DMS79 (cell line): ENCODE data around the gene INTS1.
"Not testable (repeated sequence)": the region's sequence is repeated elsewhere in the genome, so short reads cannot be mapped to it uniquely, and the experiment has no call there.

ENCODE experiments used
- DNase-seq: peaks from one replicate; lab custom pipeline; 2025; lab: John Stamatoyannopoulos, UW

Gene INTS1

GRCh38 chr7:1445341-1445740 is 58.8 kb downstream of the INTS1 start:
- DNase-seq = no peak

DNA sequence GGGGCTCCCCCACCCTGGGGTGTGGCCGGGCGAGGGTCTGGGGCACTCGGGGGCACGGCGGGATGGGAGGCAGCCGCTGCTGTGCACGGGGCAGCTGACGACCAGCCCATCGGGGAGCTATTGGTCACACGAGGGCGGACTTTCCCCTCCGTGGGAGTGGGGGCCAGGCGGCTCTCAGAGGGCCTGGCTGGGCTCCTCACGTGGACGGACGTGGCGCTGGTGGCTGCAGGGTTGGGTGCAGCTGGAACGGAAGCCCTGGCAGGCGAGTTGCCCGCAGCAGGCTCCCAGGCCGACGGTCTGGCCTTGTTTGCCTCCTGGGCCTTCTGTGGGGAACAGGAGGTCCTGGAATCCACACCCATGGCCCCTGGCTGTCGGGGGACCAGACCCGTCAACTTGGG is 59.3 kb downstream of the INTS1 start:
- no peak for DNase-seq

DNA sequence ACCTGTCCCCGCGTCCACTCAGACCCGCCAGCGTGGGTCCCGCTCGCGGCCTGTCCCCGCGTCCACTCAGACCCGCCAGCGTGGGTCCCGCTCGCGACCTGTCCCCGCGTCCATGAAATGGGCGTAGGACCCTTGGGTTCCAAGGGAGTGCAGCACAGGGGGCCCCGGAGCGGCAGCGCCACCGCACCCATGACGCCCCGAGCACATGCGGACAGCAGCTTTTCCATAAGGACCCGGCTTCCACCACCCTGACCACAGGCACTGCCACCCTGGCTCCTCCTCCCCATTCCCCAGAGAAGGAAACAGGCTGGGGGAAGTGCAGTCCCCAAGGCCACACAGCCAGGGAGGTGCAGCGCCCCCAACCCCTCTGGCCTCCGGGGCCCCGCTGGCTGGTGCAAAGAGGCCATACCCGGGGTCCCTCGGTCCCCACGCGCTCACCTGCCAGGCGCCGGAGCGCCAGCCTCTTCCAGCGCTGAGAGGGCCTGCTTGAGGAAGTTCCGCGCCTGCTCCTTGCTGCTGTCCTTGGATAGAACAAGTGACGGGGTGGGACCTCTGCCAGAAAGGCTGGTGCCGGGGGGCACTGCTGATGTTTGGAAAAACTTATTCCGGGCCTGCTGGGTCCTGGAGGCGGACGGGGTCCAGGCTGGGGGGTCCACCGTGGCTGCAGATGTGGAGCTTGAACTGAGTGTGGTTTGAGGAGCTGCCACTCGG is 59.8 kb downstream of the INTS1 start:
- DNase-seq = no peak

- DNase-seq = not testable (repeated sequence)
These were observed 60.5 kb downstream of the INTS1 start for GRCh38 chr7:1443587-1444200.

DNA sequence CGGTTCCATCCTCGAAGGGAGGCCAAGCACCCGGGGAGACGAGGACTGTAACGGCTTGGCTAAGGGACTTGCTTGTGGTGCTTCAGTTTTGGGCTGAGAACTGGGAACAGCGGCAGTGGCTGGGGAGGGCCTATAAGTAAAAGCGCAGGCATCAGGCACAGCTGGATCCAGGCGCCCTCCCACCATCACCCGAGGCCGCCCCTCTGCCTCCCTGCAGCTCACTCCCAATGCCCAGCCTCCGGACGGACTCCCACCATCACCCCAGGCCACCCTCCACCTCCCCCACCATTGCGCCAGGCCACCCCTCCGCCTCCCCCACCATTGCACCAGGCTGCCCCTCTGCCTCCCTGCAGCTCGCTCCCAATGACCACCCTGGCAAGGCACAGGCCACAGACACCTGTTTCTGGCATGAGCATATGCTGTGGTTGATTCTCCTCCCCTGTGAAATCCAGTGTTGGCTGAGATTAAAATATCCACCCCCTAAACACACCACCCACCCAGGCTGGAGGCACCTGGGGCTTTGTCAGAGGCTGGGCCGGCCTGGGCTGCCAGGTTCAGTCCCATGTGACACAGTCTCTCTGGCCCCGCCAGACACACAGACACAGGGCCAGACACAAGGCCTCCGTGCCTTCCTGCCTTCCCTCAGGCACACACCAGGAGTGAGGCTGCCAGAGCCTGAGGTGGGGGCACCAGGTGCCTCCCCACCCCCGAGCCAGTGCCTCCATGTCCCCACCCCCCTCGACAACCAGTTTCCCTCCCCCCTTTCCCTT is 61.6 kb downstream of the INTS1 start:
- DNase-seq = no peak

DNA sequence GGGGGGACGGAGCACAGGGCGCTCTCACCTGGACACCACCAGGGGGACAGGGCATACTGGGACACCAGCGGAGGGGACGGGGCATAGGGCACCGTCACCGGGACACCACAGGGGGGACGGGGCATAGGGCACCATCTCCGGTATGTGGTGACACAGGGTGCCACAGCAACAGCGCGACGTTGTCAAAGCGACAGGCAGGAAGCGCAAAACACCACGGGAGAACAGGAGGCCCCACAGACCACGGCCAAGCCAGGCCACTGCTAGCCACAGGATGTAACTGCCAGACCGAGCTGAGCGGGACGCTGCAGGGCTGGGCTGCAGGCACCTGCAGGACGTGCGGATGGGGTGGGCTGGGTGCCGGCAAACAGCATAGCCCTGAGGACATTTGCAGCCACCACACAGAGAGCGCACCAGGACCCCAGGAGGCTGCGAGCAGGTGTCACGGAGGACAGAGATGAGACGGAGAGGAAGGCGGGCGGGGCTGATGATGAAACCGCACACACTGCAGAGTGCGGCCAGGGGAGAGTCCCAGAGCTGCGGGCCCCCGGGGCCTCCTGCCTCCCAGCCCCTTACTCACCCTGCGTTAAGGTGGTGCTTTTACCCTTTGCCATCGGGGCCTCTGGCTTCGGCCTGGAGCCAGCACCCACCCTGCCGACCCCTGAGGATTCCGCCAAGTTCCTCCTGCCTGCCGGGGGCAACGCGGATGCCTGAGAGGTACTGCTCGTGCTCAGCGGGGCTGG is 62.4 kb downstream of the INTS1 start:
- no peak for DNase-seq

DNA sequence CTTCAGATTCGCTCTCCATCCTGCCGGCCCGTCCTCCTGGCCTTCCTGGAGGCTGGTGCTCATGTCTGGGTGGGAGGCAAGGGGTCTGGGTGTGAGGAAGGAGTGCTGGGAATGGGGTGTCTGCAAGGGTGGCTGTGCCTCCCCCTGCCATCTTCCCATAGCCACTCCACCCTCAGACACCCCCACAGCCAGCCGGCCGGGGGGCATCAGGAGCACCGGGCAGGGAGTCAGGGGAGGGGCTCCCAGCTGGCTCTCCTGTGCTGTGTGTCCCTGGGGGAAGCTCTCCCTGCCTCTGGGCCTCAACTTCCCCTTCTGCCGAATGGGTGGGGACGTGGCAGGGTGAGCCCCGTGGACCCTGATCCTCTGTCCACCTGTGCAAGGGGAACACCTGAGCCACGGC is 63.6 kb downstream of the INTS1 start:
- no peak for DNase-seq

GRCh38 chr7:1439373-1440363 is 64.5 kb downstream of the INTS1 start:
- no peak for DNase-seq

DNA sequence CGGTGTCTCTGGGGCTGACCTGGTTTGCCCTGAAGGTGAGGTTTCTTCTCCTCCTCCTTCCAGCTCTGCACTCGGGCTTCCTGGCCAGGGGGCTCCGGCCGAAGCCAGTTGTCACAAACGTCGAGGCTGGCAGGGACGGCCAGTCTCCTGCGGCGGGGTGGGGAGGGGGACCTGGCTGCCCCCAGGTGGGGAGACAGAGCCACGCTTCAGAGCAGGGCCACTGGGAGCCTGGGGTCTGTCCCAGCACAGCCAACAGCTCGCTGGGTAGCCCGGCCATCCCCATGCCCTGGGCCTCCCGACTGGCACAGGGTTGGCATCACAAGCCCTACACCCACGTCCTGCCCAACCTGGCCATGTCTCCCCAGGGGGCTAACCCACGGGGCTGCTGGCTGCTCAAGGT is 65.4 kb downstream of the INTS1 start:
- DNase-seq = no peak

- no peak for DNase-seq
These were observed 66.0 kb downstream of the INTS1 start for GRCh38 chr7:1438208-1438607.

- no peak for DNase-seq
These were observed 66.9 kb downstream of the INTS1 start for GRCh38 chr7:1437155-1437880.

GRCh38 chr7:1436608-1437007 is 67.6 kb downstream of the INTS1 start:
- no peak for DNase-seq

DNA sequence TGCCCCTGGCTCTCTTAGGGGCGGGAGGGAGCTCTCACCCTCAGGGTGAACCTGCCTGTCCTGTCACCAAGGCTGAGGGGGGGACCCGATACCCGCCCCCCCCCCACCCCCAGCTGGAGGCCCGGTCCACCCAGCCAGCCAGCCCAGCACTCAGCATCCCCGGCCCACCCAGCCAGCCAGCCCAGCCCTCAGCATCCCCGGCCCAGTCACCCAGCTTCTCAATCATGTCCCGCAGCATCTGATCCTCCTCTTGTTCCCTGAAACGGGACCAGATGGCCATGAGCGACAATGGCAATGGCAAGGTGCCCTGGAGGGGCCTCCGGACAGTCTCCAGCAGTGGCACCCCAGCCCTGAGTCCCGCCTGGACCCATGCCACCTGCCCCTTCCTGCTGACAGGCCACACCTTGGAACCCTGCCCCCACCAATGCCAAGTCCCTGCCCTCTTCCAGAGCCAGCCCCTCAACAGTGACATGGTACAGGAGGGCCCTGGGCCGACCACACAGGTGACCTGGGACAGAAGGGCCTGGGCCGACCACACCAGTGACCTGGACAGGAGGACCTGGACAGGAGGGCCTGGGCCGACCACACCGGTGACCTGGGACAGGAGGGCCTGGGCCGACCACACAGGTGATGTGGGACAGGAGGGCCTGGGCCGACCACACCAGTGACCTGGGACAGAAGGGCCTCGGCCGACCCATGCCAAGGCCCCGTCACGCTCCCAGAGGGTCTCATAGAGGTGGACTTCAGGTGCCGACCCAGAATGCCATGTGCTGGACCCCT is 69.1 kb downstream of the INTS1 start:
- DNase-seq = no peak

DNA sequence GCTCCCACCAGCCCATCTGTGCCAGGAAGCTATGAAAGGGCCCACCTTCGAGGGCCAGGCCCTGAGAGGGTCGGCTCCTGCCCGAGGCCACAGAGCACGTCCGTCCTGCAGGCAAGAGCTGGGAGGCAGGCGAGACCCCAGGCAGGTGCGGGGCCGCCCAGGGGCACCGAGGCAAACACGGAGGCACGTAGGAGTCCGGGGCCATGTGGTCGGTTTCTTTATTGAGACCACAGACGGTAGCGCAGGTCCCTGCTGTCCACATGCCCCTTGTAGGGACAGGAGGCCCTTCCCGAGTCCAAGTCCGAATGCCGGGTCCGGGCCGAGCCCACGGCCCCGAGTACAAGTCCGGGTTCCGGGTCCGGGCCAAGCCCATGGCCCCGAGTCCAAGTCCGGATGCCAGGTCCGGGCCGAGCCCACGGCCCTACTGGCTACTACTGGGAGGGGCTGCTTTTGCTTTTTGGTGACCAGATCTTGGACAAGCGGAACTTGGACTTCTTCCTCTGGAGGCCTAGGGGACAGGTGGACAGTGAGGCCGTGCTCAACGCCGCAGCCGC is 69.9 kb downstream of the INTS1 start:
- DNase-seq = no peak

DNA sequence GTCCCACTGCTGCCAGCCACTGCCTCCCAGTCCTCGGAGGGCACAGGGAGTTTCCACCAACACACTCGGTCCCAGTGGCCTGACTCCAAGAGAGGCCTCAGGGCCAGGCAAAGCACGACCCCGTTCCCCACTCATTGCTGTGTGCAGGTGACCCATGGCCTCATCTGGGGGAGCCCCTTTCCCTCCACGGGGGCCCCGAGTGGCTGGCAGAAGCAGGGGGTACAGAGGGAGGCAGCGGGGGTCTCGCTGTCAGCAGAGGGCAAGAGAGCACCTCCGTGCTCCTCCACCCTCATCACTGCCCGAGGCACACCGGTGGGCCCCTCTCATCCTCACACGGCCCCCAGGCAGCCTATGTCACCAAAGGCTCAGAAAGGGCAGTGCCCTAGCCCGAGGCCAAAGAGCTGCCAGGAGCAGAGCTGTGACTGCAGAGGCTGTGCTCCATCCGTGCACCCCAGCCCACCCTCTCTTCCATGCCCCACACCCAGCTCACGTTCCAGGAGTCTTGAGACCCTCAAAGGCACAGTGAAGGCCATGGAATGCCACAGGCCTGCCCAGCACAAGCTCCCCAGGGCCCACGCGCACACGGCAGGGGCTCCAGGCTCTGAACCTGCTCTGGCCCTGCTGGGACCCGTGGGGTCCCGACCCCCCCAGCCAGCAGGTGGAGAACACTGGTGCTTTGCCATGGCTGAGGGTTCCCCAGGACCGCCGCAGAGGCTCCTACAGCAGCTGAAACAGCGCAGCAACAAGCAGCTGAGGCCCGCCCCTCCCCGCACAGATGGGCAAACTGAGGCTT is 70.9 kb downstream of the INTS1 start:
- no peak for DNase-seq

- DNase-seq = peak; percentile 17
These were observed 71.6 kb downstream of the INTS1 start for GRCh38 chr7:1432411-1433082.

DNA sequence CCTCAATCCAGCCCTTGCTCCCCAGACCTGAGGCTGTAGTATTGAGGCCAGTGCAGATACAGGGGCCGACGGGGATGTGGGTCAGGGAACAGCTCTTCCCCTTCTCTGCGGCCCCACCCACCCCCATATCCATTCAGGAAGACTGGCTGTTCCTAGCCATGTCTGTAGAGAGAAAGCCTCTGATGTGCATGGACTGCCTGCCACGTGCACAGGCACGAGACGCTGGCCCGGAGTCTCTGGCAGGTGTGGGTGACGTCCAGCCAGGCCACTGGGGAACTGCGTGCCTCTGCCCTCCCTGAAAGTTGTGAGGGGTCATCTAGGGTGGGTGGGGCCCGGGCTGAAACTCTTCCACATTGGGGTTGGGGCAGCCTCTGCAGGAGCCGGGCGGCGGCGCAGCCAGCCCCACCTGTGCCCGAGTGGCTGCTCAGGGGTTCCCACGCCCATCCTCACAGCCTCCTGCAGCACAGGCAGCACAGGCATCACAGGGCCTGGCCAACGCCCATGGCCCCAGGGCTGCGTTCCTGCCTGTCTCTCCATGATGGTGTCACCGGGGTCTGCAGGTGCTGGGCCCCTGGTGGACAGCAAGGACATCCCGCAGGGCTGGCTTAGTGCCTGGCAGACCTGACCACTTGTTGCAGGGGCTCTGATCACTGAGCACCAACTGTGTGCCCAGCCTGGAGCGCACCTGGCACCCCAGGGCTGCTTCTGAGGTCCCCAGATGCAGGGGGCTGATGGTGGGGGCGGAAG is 72.4 kb downstream of the INTS1 start:
- DNase-seq = no peak
